Hematopoietic multipotent progenitor cell (in vitro differentiated cells): ENCODE data around the gene GAL3ST1. TPM values are rescaled to one million over a fixed set of nuclear protein-coding genes. Genes with fewer than 3 reads are reported as not detected.

Experiments
- total RNA-seq: library from RNA; depleted of rRNA; stranded (reverse); fragments of >200 nt; gene quantifications from one replicate; pipeline ENCODE4 v1.2.3, GENCODE V29; 2012

GAL3ST1 gene
- total RNA-seq, 1 donor, result 0.27 TPM

Other genes with a start within 250 kb of the GAL3ST1 start
- gene TBC1D10A, start 247.7 kb downstream of the GAL3ST1 start, total RNA-seq, result 23.4 TPM
- 125 TPM for gene SF3A1, start 217.8 kb downstream of the GAL3ST1 start, total RNA-seq
- 5.9 TPM for gene CCDC157, start 217.7 kb downstream of the GAL3ST1 start, total RNA-seq
- gene RNF215, start 187.3 kb downstream of the GAL3ST1 start, total RNA-seq, result 14.0 TPM
- 3.2 TPM for gene SEC14L2, start 177.6 kb downstream of the GAL3ST1 start, total RNA-seq
- 21.3 TPM for gene MTFP1, start 148.9 kb downstream of the GAL3ST1 start, total RNA-seq
- not detected for gene SEC14L3, start 102.6 kb downstream of the GAL3ST1 start, total RNA-seq
- under 0.01 TPM for gene SEC14L4, start 69.0 kb downstream of the GAL3ST1 start, total RNA-seq
- under 0.01 TPM for gene SEC14L6, start 27.9 kb downstream of the GAL3ST1 start, total RNA-seq
- 131 TPM for gene PES1, start 17.2 kb upstream of the GAL3ST1 start, total RNA-seq
- gene TCN2, start 32.5 kb upstream of the GAL3ST1 start, total RNA-seq, result 8.1 TPM
- gene SLC35E4, start 61.1 kb upstream of the GAL3ST1 start, total RNA-seq, result 9.2 TPM
- gene DUSP18, start 93.2 kb upstream of the GAL3ST1 start, total RNA-seq, result 51.7 TPM
- gene OSBP2, start 120.2 kb upstream of the GAL3ST1 start, total RNA-seq, result 6.2 TPM